ENCODE results near the gene HAPLN1. TPM values are rescaled to one million over a fixed set of nuclear protein-coding genes. Genes with fewer than 3 reads are reported as not detected.

The HAPLN1 gene
- polyA plus RNA-seq, 1 donor from 2014 or later = 0.10 TPM

GRCh38 chr5:83689881-83690280 lies 30.8 kb downstream of the HAPLN1 start:
- no peak overlapping the region for H3K4me2 ChIP-seq (ENCODE audit: low read length)
- H4K20me1 ChIP-seq (ENCODE audit: insufficient read depth) = no peaks in the 10 kb centered on the region
- H3K27me3 ChIP-seq (ENCODE audit: insufficient read depth, low read depth, low read length) = no peaks in the 10 kb centered on the region
- no peaks in the 10 kb centered on the region for H3F3A ChIP-seq (ENCODE audit: insufficient read depth, low read length, poor library complexity, severe bottlenecking)
- TF ChIP-seq SMC3 (conservative IDR thresholded peaks at IDR 0.05; ENCODE audit: poor library complexity) = no peak
- TF ChIP-seq, protein P1, sequence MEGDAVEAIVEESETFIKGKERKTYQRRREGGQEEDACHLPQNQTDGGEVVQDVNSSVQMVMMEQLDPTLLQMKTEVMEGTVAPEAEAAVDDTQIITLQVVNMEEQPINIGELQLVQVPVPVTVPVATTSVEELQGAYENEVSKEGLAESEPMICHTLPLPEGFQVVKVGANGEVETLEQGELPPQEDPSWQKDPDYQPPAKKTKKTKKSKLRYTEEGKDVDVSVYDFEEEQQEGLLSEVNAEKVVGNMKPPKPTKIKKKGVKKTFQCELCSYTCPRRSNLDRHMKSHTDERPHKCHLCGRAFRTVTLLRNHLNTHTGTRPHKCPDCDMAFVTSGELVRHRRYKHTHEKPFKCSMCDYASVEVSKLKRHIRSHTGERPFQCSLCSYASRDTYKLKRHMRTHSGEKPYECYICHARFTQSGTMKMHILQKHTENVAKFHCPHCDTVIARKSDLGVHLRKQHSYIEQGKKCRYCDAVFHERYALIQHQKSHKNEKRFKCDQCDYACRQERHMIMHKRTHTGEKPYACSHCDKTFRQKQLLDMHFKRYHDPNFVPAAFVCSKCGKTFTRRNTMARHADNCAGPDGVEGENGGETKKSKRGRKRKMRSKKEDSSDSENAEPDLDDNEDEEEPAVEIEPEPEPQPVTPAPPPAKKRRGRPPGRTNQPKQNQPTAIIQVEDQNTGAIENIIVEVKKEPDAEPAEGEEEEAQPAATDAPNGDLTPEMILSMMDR (IDR thresholded peaks at IDR 0.05; ENCODE audit: poor library complexity, severe bottlenecking) = no peak
- TF ChIP-seq MXI1 (conservative IDR thresholded peaks at IDR 0.05; ENCODE audit: poor library complexity, severe bottlenecking) = no peak
- TF ChIP-seq, protein P2, sequence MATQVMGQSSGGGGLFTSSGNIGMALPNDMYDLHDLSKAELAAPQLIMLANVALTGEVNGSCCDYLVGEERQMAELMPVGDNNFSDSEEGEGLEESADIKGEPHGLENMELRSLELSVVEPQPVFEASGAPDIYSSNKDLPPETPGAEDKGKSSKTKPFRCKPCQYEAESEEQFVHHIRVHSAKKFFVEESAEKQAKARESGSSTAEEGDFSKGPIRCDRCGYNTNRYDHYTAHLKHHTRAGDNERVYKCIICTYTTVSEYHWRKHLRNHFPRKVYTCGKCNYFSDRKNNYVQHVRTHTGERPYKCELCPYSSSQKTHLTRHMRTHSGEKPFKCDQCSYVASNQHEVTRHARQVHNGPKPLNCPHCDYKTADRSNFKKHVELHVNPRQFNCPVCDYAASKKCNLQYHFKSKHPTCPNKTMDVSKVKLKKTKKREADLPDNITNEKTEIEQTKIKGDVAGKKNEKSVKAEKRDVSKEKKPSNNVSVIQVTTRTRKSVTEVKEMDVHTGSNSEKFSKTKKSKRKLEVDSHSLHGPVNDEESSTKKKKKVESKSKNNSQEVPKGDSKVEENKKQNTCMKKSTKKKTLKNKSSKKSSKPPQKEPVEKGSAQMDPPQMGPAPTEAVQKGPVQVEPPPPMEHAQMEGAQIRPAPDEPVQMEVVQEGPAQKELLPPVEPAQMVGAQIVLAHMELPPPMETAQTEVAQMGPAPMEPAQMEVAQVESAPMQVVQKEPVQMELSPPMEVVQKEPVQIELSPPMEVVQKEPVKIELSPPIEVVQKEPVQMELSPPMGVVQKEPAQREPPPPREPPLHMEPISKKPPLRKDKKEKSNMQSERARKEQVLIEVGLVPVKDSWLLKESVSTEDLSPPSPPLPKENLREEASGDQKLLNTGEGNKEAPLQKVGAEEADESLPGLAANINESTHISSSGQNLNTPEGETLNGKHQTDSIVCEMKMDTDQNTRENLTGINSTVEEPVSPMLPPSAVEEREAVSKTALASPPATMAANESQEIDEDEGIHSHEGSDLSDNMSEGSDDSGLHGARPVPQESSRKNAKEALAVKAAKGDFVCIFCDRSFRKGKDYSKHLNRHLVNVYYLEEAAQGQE (IDR thresholded peaks at IDR 0.05; ENCODE audit: borderline replicate concordance) = no peak
- TF ChIP-seq EP300 (conservative IDR thresholded peaks at IDR 0.05; ENCODE audit: poor library complexity, severe bottlenecking) = no peak
- no peak for TF ChIP-seq POLR2AphosphoS5 (IDR thresholded peaks at IDR 0.05)
- TF ChIP-seq RAD21 (conservative IDR thresholded peaks at IDR 0.05) = no peak
- no peak for TF ChIP-seq EZH2 (IDR thresholded peaks at IDR 0.05; ENCODE audit: borderline replicate concordance, insufficient read depth, low read length, poor library complexity, severe bottlenecking)
- TF ChIP-seq TAF1 (IDR thresholded peaks at IDR 0.05; ENCODE audit: low read depth) = no peak
- H3K4me3 ChIP-seq (ENCODE audit: low read length) = no peak overlapping the region
- no peaks in the 10 kb centered on the region for H3K9me3 ChIP-seq (ENCODE audit: low read length)
- no peak overlapping the region for H3K27ac ChIP-seq (ENCODE audit: low read length)
- no peaks in the 10 kb centered on the region for H3K9me2 ChIP-seq (ENCODE audit: insufficient read depth, low read length)
- H3K36me3 ChIP-seq (ENCODE audit: insufficient read depth, low read length) = no peaks in the 10 kb centered on the region
- H3K9ac ChIP-seq (ENCODE audit: low read length) = no peak overlapping the region
- H2AFZ ChIP-seq (ENCODE audit: low read depth, low read length) = no peak overlapping the region
- no peaks in the 10 kb centered on the region for H3K79me2 ChIP-seq (replicated peaks; ENCODE audit: insufficient read depth, low read length)

DNA sequence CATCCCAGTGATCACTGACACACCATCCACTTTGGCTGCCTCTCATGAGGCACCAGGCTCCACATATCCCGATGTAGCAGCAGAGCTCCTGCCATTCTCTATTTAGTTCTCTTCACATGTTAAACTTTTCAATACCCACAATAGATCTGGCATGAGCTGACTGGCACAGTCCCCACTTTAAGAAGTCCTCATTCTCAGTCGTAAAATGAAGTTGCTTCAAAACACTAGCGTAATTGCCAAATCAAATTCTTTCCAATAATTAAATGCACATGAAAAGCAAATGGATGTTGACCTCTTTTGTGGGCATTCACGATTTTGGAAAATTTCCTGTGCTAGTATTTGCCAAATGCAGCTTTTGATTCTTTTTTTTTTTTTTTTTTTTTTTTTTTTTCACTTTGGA lies 32.4 kb downstream of the HAPLN1 start:
- H3K9me2 ChIP-seq (ENCODE audit: insufficient read depth, low read length) = no peaks in the 10 kb centered on the region
- TF ChIP-seq EP300 (conservative IDR thresholded peaks at IDR 0.05; ENCODE audit: poor library complexity, severe bottlenecking) (no peak), TAF1 (IDR thresholded peaks at IDR 0.05; ENCODE audit: low read depth) (no peak), POLR2AphosphoS5 (IDR thresholded peaks at IDR 0.05) (no peak), MXI1 (conservative IDR thresholded peaks at IDR 0.05; ENCODE audit: poor library complexity, severe bottlenecking) (no peak), EZH2 (IDR thresholded peaks at IDR 0.05; ENCODE audit: borderline replicate concordance, insufficient read depth, low read length, poor library complexity, severe bottlenecking) (no peak), RAD21 (conservative IDR thresholded peaks at IDR 0.05) (no peak), SMC3 (conservative IDR thresholded peaks at IDR 0.05; ENCODE audit: poor library complexity) (no peak)
- TF ChIP-seq, protein P1 (IDR thresholded peaks at IDR 0.05; ENCODE audit: poor library complexity, severe bottlenecking) = no peak
- TF ChIP-seq, protein P2 (IDR thresholded peaks at IDR 0.05; ENCODE audit: borderline replicate concordance) = no peak
- no peak overlapping the region for H3K9ac ChIP-seq (ENCODE audit: low read length)
- H3K9me3 ChIP-seq (ENCODE audit: low read length) = no peaks in the 10 kb centered on the region
- H3F3A ChIP-seq (ENCODE audit: insufficient read depth, low read length, poor library complexity, severe bottlenecking) = no peaks in the 10 kb centered on the region
- no peak overlapping the region for H3K27ac ChIP-seq (ENCODE audit: low read length)
- no peak overlapping the region for H3K4me2 ChIP-seq (ENCODE audit: low read length)
- no peaks in the 10 kb centered on the region for H3K36me3 ChIP-seq (ENCODE audit: insufficient read depth, low read length)
- no peaks in the 10 kb centered on the region for H4K20me1 ChIP-seq (ENCODE audit: insufficient read depth)
- no peaks in the 10 kb centered on the region for H3K79me2 ChIP-seq (replicated peaks; ENCODE audit: insufficient read depth, low read length)
- no peak overlapping the region for H2AFZ ChIP-seq (ENCODE audit: low read depth, low read length)
- H3K27me3 ChIP-seq (ENCODE audit: insufficient read depth, low read depth, low read length) = no peaks in the 10 kb centered on the region
- H3K4me3 ChIP-seq (ENCODE audit: low read length) = no peak overlapping the region

All from neural cell (in vitro differentiated cells).